Measurements from ENCODE around the gene THBS1.

Gene THBS1

DNA sequence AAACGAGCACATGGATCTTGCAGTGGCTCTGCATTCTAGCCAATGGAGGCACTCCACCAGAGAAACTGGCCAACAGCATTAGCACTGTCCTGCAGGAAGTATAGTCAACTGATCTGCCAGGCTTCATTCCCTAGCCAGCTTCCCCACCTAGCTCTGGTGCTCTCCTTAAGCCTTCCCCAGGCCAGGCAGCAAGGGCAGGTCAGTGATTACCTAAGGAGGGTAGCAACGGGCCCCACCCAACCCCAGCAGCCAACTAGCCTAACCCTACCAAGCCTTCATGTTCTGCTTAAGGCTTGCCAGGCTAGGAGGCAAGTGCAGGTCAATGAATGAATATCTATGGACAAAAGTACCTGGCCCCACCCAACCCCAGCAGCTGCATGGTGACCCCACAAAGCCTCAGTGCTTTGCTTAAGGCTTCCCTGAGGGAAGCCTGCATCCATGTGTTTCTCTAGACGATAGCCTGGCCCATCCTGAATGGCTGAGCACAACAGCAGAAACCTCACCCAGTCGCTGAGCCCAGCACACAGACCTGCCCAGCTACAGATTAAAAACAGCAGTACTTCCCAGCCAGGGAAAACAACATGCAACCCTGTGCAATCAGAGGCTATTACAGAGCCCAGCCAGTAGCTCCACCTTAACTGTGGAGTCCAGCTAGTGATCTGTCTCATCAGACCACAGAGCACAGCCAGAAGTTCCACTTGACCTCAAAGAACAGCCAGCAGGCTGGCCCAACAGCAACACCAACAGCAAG lies 28.5 kb downstream of the THBS1 start:
- no peaks in the 10 kb centered on the region for H3K79me2 ChIP-seq (ENCODE audit: insufficient read depth, low read length)
- no peak overlapping the region for H3K27ac ChIP-seq (ENCODE audit: low read depth, low read length)
- no peaks in the 10 kb centered on the region for H4K20me1 ChIP-seq (ENCODE audit: low read depth, low read length)
- H3K4me2 ChIP-seq (ENCODE audit: low read depth, low read length, poor library complexity, severe bottlenecking), result no peak overlapping the region
- H2AFZ ChIP-seq (ENCODE audit: low read depth, low read length, severe bottlenecking), result no peak overlapping the region
- no peak overlapping the region for H3K9ac ChIP-seq (ENCODE audit: low read length)
- H3K9me3 ChIP-seq (ENCODE audit: insufficient read depth, low read length), result 0 out of 2 replicates have a peak, but pooled peaks cover 4% of the 10 kb centered on the region
- H3K27me3 ChIP-seq (ENCODE audit: low read length), result no peaks in the 10 kb centered on the region
- H3K36me3 ChIP-seq (ENCODE audit: low read length), result no peaks in the 10 kb centered on the region
- TF ChIP-seq, protein P1, sequence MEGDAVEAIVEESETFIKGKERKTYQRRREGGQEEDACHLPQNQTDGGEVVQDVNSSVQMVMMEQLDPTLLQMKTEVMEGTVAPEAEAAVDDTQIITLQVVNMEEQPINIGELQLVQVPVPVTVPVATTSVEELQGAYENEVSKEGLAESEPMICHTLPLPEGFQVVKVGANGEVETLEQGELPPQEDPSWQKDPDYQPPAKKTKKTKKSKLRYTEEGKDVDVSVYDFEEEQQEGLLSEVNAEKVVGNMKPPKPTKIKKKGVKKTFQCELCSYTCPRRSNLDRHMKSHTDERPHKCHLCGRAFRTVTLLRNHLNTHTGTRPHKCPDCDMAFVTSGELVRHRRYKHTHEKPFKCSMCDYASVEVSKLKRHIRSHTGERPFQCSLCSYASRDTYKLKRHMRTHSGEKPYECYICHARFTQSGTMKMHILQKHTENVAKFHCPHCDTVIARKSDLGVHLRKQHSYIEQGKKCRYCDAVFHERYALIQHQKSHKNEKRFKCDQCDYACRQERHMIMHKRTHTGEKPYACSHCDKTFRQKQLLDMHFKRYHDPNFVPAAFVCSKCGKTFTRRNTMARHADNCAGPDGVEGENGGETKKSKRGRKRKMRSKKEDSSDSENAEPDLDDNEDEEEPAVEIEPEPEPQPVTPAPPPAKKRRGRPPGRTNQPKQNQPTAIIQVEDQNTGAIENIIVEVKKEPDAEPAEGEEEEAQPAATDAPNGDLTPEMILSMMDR (IDR thresholded peaks at IDR 0.05; ENCODE audit: insufficient read depth, low read length, poor library complexity, severe bottlenecking), result no peak
- no peak for TF ChIP-seq EZH2phosphoT487 (conservative IDR thresholded peaks at IDR 0.05; ENCODE audit: low read length)
- H3K9me2 ChIP-seq (replicated peaks; ENCODE audit: insufficient read depth, low read length), result no peaks in the 10 kb centered on the region
- no peak overlapping the region for H3K4me3 ChIP-seq (ENCODE audit: insufficient read depth, low read length, poor library complexity, severe bottlenecking)
- H3F3A ChIP-seq (ENCODE audit: insufficient read depth), result no peaks in the 10 kb centered on the region

DNA sequence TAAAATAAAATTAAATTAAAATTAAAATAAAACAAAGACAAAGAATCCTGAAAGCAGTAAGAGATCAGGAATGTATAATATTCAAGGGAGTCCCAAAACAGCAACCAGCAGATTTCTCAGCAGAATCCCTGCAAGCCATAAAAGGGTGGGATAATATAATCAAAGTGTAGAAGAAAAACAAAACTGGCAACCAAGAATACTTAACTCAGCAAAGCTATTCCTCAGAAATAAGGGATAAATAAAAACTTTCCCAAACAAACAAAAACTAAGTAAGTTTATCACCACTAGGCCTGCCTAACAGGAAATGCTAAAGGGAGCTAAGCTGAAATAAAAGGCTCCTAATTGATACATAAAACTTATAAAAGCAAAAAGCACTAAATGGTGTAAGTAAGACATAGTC lies 29.8 kb downstream of the THBS1 start:
- no peak overlapping the region for H2AFZ ChIP-seq (ENCODE audit: low read depth, low read length, severe bottlenecking)
- H3K9me2 ChIP-seq (replicated peaks; ENCODE audit: insufficient read depth, low read length), result no peaks in the 10 kb centered on the region
- TF ChIP-seq, protein P1 (IDR thresholded peaks at IDR 0.05; ENCODE audit: insufficient read depth, low read length, poor library complexity, severe bottlenecking), result no peak
- no peak for TF ChIP-seq EZH2phosphoT487 (conservative IDR thresholded peaks at IDR 0.05; ENCODE audit: low read length)
- H3K4me2 ChIP-seq (ENCODE audit: low read depth, low read length, poor library complexity, severe bottlenecking), result no peak overlapping the region
- H4K20me1 ChIP-seq (ENCODE audit: low read depth, low read length), result no peaks in the 10 kb centered on the region
- no peaks in the 10 kb centered on the region for H3K79me2 ChIP-seq (ENCODE audit: insufficient read depth, low read length)
- H3K27ac ChIP-seq (ENCODE audit: low read depth, low read length), result no peak overlapping the region
- H3K9me3 ChIP-seq (ENCODE audit: insufficient read depth, low read length), result 0 out of 2 replicates have a peak, but pooled peaks cover 4% of the 10 kb centered on the region
- H3K4me3 ChIP-seq (ENCODE audit: insufficient read depth, low read length, poor library complexity, severe bottlenecking), result no peak overlapping the region
- no peaks in the 10 kb centered on the region for H3K36me3 ChIP-seq (ENCODE audit: low read length)
- H3K27me3 ChIP-seq (ENCODE audit: low read length), result no peaks in the 10 kb centered on the region
- H3F3A ChIP-seq (ENCODE audit: insufficient read depth), result no peaks in the 10 kb centered on the region
- no peak overlapping the region for H3K9ac ChIP-seq (ENCODE audit: low read length)

DNA sequence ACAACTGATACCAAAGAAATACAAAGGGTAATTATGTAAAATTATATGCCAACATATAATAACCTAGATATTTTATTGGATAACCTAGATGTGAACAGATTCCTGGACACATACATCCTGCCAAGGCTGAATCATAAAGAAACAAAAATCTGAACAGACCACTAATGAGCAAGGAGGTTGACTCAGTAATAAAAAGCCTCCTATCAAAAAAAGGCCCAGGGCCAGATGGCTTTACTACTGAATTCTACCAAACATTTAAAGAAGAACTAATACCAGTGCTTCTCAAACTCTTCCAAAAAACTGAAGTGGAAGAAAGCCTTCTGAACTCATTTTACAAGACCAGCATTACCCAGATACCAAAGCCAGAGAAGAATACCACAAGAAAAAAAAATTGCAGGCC lies 32.4 kb downstream of the THBS1 start:
- Histone ChIP-seq H3K79me2 (ENCODE audit: insufficient read depth, low read length) (no peaks in the 10 kb centered on the region), H3F3A (ENCODE audit: insufficient read depth) (no peaks in the 10 kb centered on the region), H3K4me2 (ENCODE audit: low read depth, low read length, poor library complexity, severe bottlenecking) (no peak overlapping the region), H3K4me3 (ENCODE audit: insufficient read depth, low read length, poor library complexity, severe bottlenecking) (no peak overlapping the region), H3K27me3 (ENCODE audit: low read length) (no peaks in the 10 kb centered on the region), H4K20me1 (ENCODE audit: low read depth, low read length) (no peaks in the 10 kb centered on the region), H2AFZ (ENCODE audit: low read depth, low read length, severe bottlenecking) (no peak overlapping the region), H3K9ac (ENCODE audit: low read length) (no peak overlapping the region), H3K27ac (ENCODE audit: low read depth, low read length) (no peak overlapping the region), H3K9me3 (ENCODE audit: insufficient read depth, low read length) (0 out of 2 replicates have a peak, but pooled peaks cover 4% of the 10 kb centered on the region), H3K9me2 (replicated peaks; ENCODE audit: insufficient read depth, low read length) (no peaks in the 10 kb centered on the region), H3K36me3 (ENCODE audit: low read length) (no peaks in the 10 kb centered on the region)
- TF ChIP-seq, protein P1 (IDR thresholded peaks at IDR 0.05; ENCODE audit: insufficient read depth, low read length, poor library complexity, severe bottlenecking), result no peak

Measured in SU-DHL-6 (cell line).